Breast epithelium (tissue), 3 donors: ENCODE results near the gene SDK1.

Source experiments
- POLR2A ChIP-seq: fragments of 450-650 bp; IDR thresholded peaks from one replicate; pipeline ENCODE4 v1.6.1; 2016; ENCODE audit warnings: antibody characterized with exemption, mild to moderate bottlenecking, moderate library complexity
- POLR2AphosphoS5 ChIP-seq, 3 donors: sonication (generic); formaldehyde crosslinking; IDR thresholded peaks; one replicate each; pipeline ENCODE4 v1.6.1; 2017; ENCODE audit warnings: antibody characterized with exemption in 3 of 3
- TF ChIP-seq, protein P1 (sequence below), 3 donors: fragments of 450-650 bp; IDR thresholded peaks; one replicate each; pipeline ENCODE4 v1.5.1; 2016 to 2017; ENCODE audit warnings: antibody characterized with exemption in 3 of 3, mild to moderate bottlenecking in 3 of 3, moderate library complexity in 3 of 3

DNA sequence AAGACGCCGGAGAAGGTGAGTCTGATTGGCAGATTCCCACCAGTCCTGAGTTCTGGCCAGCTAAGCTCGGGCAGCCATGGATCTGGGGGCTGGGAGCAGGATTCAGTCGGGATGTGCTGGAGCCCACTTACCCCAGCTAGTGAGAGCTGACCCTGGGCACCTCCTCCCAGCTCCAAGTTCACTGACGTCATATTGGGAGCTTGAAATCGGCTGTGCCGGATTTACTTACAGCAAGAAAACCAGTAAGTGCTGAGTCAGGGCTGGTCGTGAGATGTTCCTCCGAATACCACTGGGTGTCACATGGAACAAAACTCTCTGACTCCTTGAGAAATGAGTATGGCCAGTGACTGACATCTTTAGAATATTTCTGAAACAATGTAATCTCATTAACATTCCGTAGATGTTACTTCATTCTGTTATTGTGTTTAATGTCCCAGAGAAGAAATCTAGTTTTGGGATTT lies 621.2 kb downstream of the SDK1 start:
- no peak for TF ChIP-seq POLR2A
- TF ChIP-seq, protein P1, sequence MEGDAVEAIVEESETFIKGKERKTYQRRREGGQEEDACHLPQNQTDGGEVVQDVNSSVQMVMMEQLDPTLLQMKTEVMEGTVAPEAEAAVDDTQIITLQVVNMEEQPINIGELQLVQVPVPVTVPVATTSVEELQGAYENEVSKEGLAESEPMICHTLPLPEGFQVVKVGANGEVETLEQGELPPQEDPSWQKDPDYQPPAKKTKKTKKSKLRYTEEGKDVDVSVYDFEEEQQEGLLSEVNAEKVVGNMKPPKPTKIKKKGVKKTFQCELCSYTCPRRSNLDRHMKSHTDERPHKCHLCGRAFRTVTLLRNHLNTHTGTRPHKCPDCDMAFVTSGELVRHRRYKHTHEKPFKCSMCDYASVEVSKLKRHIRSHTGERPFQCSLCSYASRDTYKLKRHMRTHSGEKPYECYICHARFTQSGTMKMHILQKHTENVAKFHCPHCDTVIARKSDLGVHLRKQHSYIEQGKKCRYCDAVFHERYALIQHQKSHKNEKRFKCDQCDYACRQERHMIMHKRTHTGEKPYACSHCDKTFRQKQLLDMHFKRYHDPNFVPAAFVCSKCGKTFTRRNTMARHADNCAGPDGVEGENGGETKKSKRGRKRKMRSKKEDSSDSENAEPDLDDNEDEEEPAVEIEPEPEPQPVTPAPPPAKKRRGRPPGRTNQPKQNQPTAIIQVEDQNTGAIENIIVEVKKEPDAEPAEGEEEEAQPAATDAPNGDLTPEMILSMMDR (IDR thresholded peaks at IDR 0.05), result peak in 1 of 3 donors; percentile 16
- no peak for TF ChIP-seq POLR2AphosphoS5 (IDR thresholded peaks at IDR 0.05)
